Purkinje cell (primary cell): ENCODE data around the gene HTR3A. TPM values are rescaled to one million over a fixed set of nuclear protein-coding genes. Genes with fewer than 3 reads are reported as not detected.

Source experiments
- polyA plus RNA-seq: library from polyadenylated mRNA; unstranded; fragments of >200 nt; fragmentation: Nextera tagmentation; gene quantifications from 2 replicates; pipeline ENCODE4 v1.2.1, GENCODE V29; 2014

HTR3A gene
- not detected in 2 replicates for polyA plus RNA-seq

GRCh38 chr11:113974741-113975470 lies at the start of gene HTR3A:
HTR3A (plus strand) TSS chr11:113975108; CDS start chr11:113975326, 218 bp downstream.

Other genes with a start within 250 kb of the HTR3A start
- gene ZW10, start 201.4 kb upstream of the HTR3A start, polyA plus RNA-seq, result 9.5 and 13.6 TPM in 2 replicates
- gene CLDN25, start 195.3 kb upstream of the HTR3A start, polyA plus RNA-seq, result not detected in 2 replicates
- 4.9 and 7.9 TPM in 2 replicates for gene USP28, start 99.5 kb upstream of the HTR3A start, polyA plus RNA-seq
- not detected in 2 replicates for gene HTR3B, start 70.3 kb upstream of the HTR3A start, polyA plus RNA-seq
- gene ZBTB16, start 84.6 kb downstream of the HTR3A start, polyA plus RNA-seq, result 7.4 TPM in 1 of 2 replicates, not detected in the other